Activated CD4-positive, alpha-beta T cell treated with anti-CD3 and anti-CD28 coated beads, Interleukin-2, amount 50 U/mL, for 4 hours (primary cell): ENCODE measurements around the gene TLN1.

Experiments used
- DNase-seq, 2 experiments: peaks; one replicate each; pipeline ENCODE4 v3.0.0-alpha.2; 2020

Gene TLN1

GRCh38 chr9:35702696-35703095 is 29.3 kb downstream of the TLN1 start:
- DNase-seq: no peak

GRCh38 chr9:35700942-35701341 is 31.1 kb downstream of the TLN1 start:
- DNase-seq: no peak

- no peak for DNase-seq
Measured at GRCh38 chr9:35700031-35700430, 32.0 kb downstream of the TLN1 start.

GRCh38 chr9:35698231-35698630 is 33.8 kb downstream of the TLN1 start:
- no peak for DNase-seq

GRCh38 chr9:35697486-35697885 is 34.5 kb downstream of the TLN1 start:
- DNase-seq: no peak

GRCh38 chr9:35696520-35697215 is 35.3 kb downstream of the TLN1 start:
- peak; percentile 41 to 43 for DNase-seq

GRCh38 chr9:35695943-35696401 is 36.0 kb downstream of the TLN1 start:
- no peak for DNase-seq

GRCh38 chr9:35691757-35692301 is 40.2 kb downstream of the TLN1 start:
- no peak for DNase-seq

- no peak for DNase-seq
Measured at GRCh38 chr9:35691334-35691650, 40.7 kb downstream of the TLN1 start.

- DNase-seq: peak; percentile 16 to 25
Measured at GRCh38 chr9:35690614-35691333, 41.2 kb downstream of the TLN1 start.

- no peak for DNase-seq
Measured at GRCh38 chr9:35690294-35690613, 41.7 kb downstream of the TLN1 start.

GRCh38 chr9:35689542-35690293 is 42.3 kb downstream of the TLN1 start, which contains the start of gene TPM2:
TPM2 (minus strand) TSS chr9:35689925; CDS start chr9:35689817, 108 bp downstream.
- DNase-seq: no peak

- no peak for DNase-seq
Measured at GRCh38 chr9:35688558-35689541, 43.1 kb downstream of the TLN1 start.

- no peak for DNase-seq
Measured at GRCh38 chr9:35687972-35688557, 43.9 kb downstream of the TLN1 start.

- DNase-seq: no peak
Measured at GRCh38 chr9:35687306-35687705, 44.7 kb downstream of the TLN1 start.

GRCh38 chr9:35686222-35687203 is 45.5 kb downstream of the TLN1 start:
- DNase-seq: no peak

GRCh38 chr9:35685506-35685905 is 46.5 kb downstream of the TLN1 start:
- DNase-seq: no peak

- DNase-seq: no peak
Measured at GRCh38 chr9:35684921-35685320, 47.1 kb downstream of the TLN1 start.

- no peak for DNase-seq
Measured at GRCh38 chr9:35683323-35683722, 48.7 kb downstream of the TLN1 start.

- DNase-seq: no peak
Measured at GRCh38 chr9:35682520-35683315, 49.3 kb downstream of the TLN1 start.
